Cardiac muscle cell (in vitro differentiated cells and primary cell): ENCODE measurements around the gene PSME4. TPM values are rescaled to one million over a fixed set of nuclear protein-coding genes. Genes with fewer than 3 reads are reported as not detected.
"Not testable (repeated sequence)": the region's sequence is repeated elsewhere in the genome, so short reads cannot be mapped to it uniquely, and the experiment has no call there.

Experiments used
- DNase-seq, 2 donors: peaks; one replicate each; pipeline versions ENCODE4 v3.0.0 to v3.0.0-alpha.2; 2010 to 2017; ENCODE audit warnings: low read depth in 1 of 2, low spot score in 1 of 2
- H3K27ac ChIP-seq: fragments of 200-600 bp; sonication (generic); 2 replicates; pipeline ENCODE4 v1.5.1; 2016
- H3K27me3 ChIP-seq: fragments of 200-600 bp; sonication (generic); 2 replicates; pipeline ENCODE4 v1.6.0; 2016; ENCODE audit warnings: control low read depth
- H3K36me3 ChIP-seq: fragments of 200-600 bp; sonication (generic); 2 replicates; pipeline ENCODE4 v1.5.1; 2016; ENCODE audit warnings: control low read depth
- H3K4me1 ChIP-seq: fragments of 200-600 bp; sonication (generic); 2 replicates; pipeline ENCODE4 v1.8.1; 2017; ENCODE audit warnings: low read depth, mild to moderate bottlenecking, mixed run types
- H3K4me3 ChIP-seq: fragments of 200-600 bp; sonication (generic); 2 replicates; pipeline ENCODE4 v1.5.1; 2016; ENCODE audit warnings: mild to moderate bottlenecking
- H3K9me3 ChIP-seq: fragments of 200-600 bp; sonication (generic); 2 replicates; pipeline ENCODE4 v1.5.1; 2017; ENCODE audit warnings: low read depth, mild to moderate bottlenecking, control low read depth
- polyA plus RNA-seq: library from polyadenylated mRNA; unstranded; fragments of >200 nt; fragmentation: Nextera tagmentation; extraction: Ambion mirVana; gene quantifications from 2 replicates; pipeline ENCODE4 v1.2.1, GENCODE V29; 2016
- total RNA-seq: library from RNA; depleted of rRNA; stranded (reverse); fragments of >200 nt; gene quantifications from 2 replicates; pipeline ENCODE4 v1.2.3, GENCODE V29; 2016
- TF ChIP-seq, protein P1 (sequence below): IDR thresholded peaks from 2 replicates; pipeline ENCODE4 v1.5.1; 2012; ENCODE audit warnings: low read depth, mild to moderate bottlenecking, low read length

PSME4 gene
- total and polyA plus RNA-seq, 2 experiments from 2014 or later: 8.7 to 27.6 TPM

DNA sequence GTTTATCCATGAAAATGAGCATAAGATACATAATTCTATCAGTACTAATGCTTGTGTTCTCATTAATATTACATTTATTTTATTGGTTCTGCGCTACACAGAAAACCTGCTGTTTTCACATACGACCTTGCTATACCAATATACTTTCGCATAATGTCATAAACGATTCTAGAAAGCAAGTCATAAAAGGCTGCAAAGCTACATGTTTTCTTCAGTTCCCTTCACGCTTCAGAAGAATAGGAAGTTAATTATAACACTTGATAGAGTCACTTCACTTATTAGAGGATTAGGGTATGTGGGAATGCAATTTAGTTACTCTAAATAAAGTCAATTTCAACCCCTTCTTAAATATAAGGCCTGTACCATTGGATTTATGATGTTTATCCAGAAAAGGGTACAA lies 29.0 kb downstream of the PSME4 start:
- H3K9me3 ChIP-seq: no peaks in the 10 kb centered on the region

DNA sequence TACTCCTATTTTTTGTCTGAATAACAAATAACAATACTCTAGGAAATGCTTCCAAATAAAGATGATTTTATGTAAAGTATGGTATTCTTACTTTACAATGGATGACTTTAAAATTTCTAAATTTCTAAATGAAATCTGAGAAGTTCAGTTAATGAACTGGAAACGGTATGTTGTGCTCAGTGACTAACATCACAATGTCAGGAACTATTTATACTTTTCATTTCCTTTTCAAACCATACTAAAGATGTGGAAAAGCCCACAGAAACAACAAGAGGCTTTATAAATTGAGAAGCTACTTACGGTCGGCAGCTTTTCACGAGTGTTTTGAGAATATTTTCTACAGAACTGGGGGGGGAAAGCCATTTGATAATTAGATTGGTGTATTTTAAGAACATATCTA lies 31.1 kb downstream of the PSME4 start:
- TF ChIP-seq, protein P1, sequence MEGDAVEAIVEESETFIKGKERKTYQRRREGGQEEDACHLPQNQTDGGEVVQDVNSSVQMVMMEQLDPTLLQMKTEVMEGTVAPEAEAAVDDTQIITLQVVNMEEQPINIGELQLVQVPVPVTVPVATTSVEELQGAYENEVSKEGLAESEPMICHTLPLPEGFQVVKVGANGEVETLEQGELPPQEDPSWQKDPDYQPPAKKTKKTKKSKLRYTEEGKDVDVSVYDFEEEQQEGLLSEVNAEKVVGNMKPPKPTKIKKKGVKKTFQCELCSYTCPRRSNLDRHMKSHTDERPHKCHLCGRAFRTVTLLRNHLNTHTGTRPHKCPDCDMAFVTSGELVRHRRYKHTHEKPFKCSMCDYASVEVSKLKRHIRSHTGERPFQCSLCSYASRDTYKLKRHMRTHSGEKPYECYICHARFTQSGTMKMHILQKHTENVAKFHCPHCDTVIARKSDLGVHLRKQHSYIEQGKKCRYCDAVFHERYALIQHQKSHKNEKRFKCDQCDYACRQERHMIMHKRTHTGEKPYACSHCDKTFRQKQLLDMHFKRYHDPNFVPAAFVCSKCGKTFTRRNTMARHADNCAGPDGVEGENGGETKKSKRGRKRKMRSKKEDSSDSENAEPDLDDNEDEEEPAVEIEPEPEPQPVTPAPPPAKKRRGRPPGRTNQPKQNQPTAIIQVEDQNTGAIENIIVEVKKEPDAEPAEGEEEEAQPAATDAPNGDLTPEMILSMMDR: no peak
- H3K4me3 ChIP-seq: no peak overlapping the region
- no peaks in the 10 kb centered on the region for H3K27me3 ChIP-seq
- H3K36me3 ChIP-seq: peaks cover 30% of the 10 kb centered on the region
- H3K9me3 ChIP-seq: no peaks in the 10 kb centered on the region
- H3K27ac ChIP-seq: no peak overlapping the region
- no peak for DNase-seq
- no peaks in the 10 kb centered on the region for H3K4me1 ChIP-seq

More for the DNA sequence above, 29.0 kb downstream of the PSME4 start:
- peaks cover 7% of the 10 kb centered on the region for H3K4me1 ChIP-seq
- no peaks in the 10 kb centered on the region for H3K27me3 ChIP-seq
- no peak overlapping the region for H3K27ac ChIP-seq
- no peak overlapping the region for H3K4me3 ChIP-seq
- TF ChIP-seq, protein P1: no peak
- H3K36me3 ChIP-seq: peaks cover 12% of the 10 kb centered on the region
- no peak for DNase-seq

DNA sequence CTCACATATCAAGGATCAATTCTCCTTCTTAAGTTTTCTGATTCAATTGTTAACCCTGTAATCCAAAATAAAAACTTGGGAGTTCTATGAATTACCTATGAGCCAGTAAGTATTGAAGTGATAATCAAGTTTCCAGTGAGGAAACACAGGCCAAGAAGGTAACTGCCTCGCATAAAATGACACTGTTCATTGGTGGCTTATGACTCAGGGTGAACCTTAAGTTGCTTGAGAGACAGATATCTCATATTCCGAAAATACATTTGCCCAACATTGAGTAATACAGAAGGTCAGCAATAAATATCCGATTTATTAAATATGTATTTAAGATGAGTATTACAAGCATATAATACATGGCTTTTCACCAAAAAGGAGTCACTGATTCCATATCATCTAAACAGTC lies 31.9 kb downstream of the PSME4 start:
- DNase-seq: no peak
- Histone ChIP-seq H3K4me1 (no peaks in the 10 kb centered on the region), H3K27me3 (no peaks in the 10 kb centered on the region), H3K9me3 (no peaks in the 10 kb centered on the region), H3K27ac (no peak overlapping the region), H3K4me3 (no peak overlapping the region), H3K36me3 (peaks cover 37% of the 10 kb centered on the region)
- TF ChIP-seq, protein P1: no peak

DNA sequence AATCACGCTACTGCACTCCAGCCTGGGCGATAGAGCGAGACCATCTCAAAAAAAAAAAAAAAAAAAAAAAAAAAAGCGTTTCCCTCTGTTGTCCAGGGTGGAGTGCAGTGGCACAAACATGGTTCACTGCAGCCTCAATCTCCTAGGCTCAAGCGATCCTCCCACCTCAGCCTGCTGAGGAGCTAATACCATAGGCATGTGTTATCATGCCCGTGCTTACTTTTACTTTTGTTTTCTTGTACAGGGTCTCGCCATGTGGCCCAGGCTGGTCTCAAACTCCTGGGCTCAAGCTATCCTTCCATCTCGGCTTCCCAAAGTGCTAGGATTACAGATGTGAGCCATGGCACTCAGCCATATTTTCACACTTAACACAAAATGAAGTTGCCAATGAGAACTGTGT lies 37.5 kb downstream of the PSME4 start:
- Histone ChIP-seq H3K9me3 (no peaks in the 10 kb centered on the region), H3K36me3 (peaks cover 68% of the 10 kb centered on the region), H3K27ac (no peak overlapping the region), H3K27me3 (no peaks in the 10 kb centered on the region), H3K4me1 (no peaks in the 10 kb centered on the region), H3K4me3 (no peak overlapping the region)
- DNase-seq: no peak
- TF ChIP-seq, protein P1: no peak

DNA sequence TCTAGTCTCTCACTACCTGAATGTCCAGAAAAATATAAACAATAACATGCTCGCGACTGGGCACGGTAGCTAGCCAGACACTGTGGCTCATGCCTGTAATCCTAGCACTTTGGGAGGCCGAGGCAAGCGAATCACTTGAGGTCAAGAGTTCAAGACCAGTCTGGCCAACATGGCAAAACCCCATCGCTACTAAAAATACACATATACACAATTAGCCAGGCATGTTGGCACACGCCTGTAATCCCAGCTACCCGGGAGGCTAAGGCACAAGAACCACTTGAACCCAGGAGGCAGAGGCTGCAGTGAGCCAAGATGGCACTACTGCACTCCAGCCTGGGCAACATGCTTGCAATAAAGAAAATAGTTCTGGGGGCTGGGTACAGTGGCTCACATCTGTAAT lies 44.5 kb downstream of the PSME4 start:
- H3K4me3 ChIP-seq, H3K4me1 ChIP-seq, H3K27me3 ChIP-seq, DNase-seq, H3K9me3 ChIP-seq, H3K27ac ChIP-seq: not testable (repeated sequence)
- peaks cover 64% of the 10 kb centered on the region for H3K36me3 ChIP-seq

DNA sequence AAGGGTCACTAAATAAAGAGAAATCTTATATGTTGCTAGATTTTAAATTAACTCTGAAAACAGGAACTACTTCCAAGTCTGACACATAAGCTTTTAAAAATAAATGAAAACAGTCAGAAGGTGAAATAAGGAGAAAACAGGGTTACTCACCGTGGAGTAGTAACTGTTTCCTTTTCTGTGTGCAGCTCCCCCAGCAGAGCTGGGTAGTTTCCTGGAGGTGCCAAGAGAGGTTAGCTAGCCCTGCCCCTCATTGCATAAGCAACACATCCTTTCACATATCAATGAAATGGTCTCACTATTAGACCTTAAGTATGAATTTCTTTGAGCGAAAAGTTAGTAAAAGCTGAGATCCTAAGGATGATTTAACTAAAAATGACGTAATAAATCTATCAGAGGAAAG lies 57.1 kb downstream of the PSME4 start:
- Histone ChIP-seq H3K4me1 (no peaks in the 10 kb centered on the region), H3K4me3 (no peak overlapping the region), H3K27ac (peak overlapping the region; percentile 31), H3K9me3 (no peaks in the 10 kb centered on the region), H3K27me3 (no peaks in the 10 kb centered on the region), H3K36me3 (peaks cover 40% of the 10 kb centered on the region)
- TF ChIP-seq, protein P1: no peak
- peak in 1 of 2 donors; percentile 67 for DNase-seq
